ENCODE measurements around the gene ELMO1. TPM values are rescaled to one million over a fixed set of nuclear protein-coding genes. Genes with fewer than 3 reads are reported as not detected.

ELMO1 gene
- total RNA-seq, 1 donor from 2014 or later = 66.1 TPM

DNA sequence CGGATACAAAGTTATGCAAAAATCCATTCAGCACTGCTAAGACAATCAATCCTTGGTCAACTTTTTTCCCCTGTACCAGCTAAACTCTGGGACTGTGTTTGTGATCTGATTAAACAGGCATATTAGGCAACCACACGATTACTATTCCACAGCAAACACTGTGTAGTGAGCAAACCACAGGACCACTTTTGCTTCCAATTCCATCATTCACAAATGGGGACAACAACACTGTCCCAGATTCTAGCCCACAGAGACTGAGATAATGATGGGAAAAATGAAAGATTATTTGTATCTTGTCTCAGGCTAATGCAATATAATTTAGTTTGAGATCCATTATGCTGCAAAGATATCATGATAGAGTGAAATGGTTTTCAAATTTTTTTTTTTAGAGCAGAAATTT lies 560.7 kb downstream of the ELMO1 start:
- no peak overlapping the region for H3K27ac Mint-ChIP-seq
- TF ChIP-seq, protein P1, sequence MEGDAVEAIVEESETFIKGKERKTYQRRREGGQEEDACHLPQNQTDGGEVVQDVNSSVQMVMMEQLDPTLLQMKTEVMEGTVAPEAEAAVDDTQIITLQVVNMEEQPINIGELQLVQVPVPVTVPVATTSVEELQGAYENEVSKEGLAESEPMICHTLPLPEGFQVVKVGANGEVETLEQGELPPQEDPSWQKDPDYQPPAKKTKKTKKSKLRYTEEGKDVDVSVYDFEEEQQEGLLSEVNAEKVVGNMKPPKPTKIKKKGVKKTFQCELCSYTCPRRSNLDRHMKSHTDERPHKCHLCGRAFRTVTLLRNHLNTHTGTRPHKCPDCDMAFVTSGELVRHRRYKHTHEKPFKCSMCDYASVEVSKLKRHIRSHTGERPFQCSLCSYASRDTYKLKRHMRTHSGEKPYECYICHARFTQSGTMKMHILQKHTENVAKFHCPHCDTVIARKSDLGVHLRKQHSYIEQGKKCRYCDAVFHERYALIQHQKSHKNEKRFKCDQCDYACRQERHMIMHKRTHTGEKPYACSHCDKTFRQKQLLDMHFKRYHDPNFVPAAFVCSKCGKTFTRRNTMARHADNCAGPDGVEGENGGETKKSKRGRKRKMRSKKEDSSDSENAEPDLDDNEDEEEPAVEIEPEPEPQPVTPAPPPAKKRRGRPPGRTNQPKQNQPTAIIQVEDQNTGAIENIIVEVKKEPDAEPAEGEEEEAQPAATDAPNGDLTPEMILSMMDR (IDR thresholded peaks at IDR 0.05; ENCODE audit: unreplicated experiment) = no peak
- H3K36me3 Mint-ChIP-seq (ENCODE audit: insufficient read depth) = peaks cover 14% of the 10 kb centered on the region
- no peak overlapping the region for H3K4me3 Mint-ChIP-seq (ENCODE audit: low read depth)
- H3K4me1 Mint-ChIP-seq (ENCODE audit: low read depth) = peaks cover 15% of the 10 kb centered on the region
- H3K9me3 Mint-ChIP-seq (ENCODE audit: low read depth) = no peaks in the 10 kb centered on the region
- DNase-seq (ENCODE audit: low spot score, unreplicated experiment) = no peak
- H3K27me3 Mint-ChIP-seq = no peaks in the 10 kb centered on the region

DNA sequence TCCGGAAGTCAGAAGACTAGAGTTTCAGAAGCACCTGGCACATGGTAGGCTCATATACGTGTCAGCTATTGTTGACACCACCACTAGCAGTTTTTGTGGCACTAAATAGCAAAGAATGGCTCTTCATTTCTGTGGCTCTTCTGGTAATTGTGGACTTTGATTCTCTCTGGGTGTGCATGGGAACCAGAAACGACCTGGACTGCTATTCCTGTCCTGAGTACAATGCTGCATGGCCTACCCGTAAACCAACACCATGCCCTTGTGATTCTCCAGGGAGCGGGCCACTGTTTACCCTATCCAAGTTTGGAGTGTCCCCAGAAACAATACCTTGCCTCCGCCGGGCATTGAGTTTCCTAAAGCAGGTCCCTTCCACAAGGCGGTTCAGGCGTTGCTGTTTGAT lies 561.4 kb downstream of the ELMO1 start:
- no peak for DNase-seq (ENCODE audit: low spot score, unreplicated experiment)
- Mint-ChIP-seq H3K36me3 (ENCODE audit: insufficient read depth) (peaks cover 12% of the 10 kb centered on the region), H3K27me3 (no peaks in the 10 kb centered on the region), H3K9me3 (ENCODE audit: low read depth) (no peaks in the 10 kb centered on the region), H3K4me3 (ENCODE audit: low read depth) (no peak overlapping the region), H3K27ac (peak overlapping the region; percentile 51), H3K4me1 (ENCODE audit: low read depth) (peaks cover 15% of the 10 kb centered on the region)
- TF ChIP-seq, protein P1 (IDR thresholded peaks at IDR 0.05; ENCODE audit: unreplicated experiment) = no peak

DNA sequence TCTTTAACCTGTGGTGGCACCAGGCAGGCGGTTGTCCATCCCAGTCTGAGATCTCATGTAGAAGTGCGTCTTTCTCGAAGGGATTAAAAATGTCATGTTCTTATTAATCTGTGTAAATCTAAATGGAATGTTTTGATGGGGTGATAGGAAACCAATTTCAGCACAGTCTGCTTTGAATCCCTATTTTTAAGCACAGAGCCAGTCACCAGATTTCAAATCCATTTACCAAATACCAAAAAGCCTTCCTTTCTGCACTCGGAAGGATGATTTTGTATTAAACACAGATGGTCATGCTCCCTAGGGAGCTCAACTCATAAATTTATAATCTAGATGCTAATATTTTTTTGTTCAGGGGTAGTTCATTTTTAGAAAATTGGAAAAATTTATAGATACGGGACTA lies 563.8 kb downstream of the ELMO1 start:
- Mint-ChIP-seq H3K27ac (no peak overlapping the region), H3K4me1 (ENCODE audit: low read depth) (peaks cover 26% of the 10 kb centered on the region), H3K9me3 (ENCODE audit: low read depth) (no peaks in the 10 kb centered on the region), H3K36me3 (ENCODE audit: insufficient read depth) (peaks cover 20% of the 10 kb centered on the region), H3K4me3 (ENCODE audit: low read depth) (no peak overlapping the region), H3K27me3 (no peaks in the 10 kb centered on the region)
- DNase-seq (ENCODE audit: low spot score, unreplicated experiment) = no peak
- TF ChIP-seq, protein P1 (IDR thresholded peaks at IDR 0.05; ENCODE audit: unreplicated experiment) = no peak

DNA sequence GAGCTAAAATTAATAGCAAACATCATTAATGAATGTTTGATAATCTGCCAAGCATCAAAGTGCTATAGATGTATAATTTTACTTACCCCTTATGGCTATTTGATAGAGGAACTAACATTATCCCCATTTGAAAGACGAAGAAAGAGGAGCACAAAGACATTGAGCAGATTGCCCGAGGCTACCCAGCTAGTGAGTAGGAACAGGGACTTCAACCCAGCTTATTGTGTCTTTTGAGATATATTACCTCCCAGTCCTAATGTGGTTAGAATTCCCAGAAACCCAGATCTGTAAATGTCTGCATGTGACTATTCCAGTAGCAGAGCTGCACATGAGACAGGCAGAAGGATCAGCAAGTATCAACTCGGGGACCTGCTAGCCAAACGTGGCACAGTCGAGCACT lies 564.3 kb downstream of the ELMO1 start:
- Mint-ChIP-seq H3K27me3 (no peaks in the 10 kb centered on the region), H3K4me1 (ENCODE audit: low read depth) (peaks cover 28% of the 10 kb centered on the region), H3K27ac (no peak overlapping the region), H3K9me3 (ENCODE audit: low read depth) (no peaks in the 10 kb centered on the region), H3K36me3 (ENCODE audit: insufficient read depth) (peaks cover 20% of the 10 kb centered on the region), H3K4me3 (ENCODE audit: low read depth) (no peak overlapping the region)
- no peak for DNase-seq (ENCODE audit: low spot score, unreplicated experiment)
- TF ChIP-seq, protein P1 (IDR thresholded peaks at IDR 0.05; ENCODE audit: unreplicated experiment) = no peak

DNA sequence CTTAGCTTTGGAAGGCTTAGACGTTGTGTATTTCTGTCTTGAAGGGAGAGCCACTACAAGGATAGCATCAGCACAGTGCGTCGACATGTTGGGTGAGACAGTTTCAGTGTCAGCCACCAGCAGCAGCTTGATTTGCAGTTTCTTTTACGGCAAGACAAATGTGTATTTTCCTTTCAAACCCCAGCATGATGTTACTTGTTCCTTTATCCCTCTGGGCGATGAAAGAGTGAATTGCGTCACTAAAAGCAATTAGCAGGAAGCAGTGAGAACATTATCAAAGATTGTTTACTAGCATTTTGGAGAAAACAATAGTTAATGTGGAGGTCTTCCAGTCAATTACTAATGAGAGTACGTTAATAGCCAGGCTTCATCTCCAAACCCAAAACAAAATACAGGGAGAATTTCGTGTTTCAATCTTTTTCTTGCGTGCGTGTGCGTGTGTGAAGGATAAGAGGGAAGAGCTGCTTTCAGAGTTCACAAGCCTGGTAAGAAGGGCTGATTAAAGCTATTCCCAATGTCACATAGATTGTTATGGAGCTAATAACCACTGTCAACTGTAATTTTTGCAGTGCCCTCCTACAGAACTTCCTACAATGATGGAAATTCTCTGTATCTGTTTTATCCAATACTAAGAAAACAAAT lies 567.3 kb downstream of the ELMO1 start:
- Mint-ChIP-seq H3K4me1 (ENCODE audit: low read depth) (peaks cover 29% of the 10 kb centered on the region), H3K27me3 (no peaks in the 10 kb centered on the region), H3K9me3 (ENCODE audit: low read depth) (no peaks in the 10 kb centered on the region), H3K36me3 (ENCODE audit: insufficient read depth) (peaks cover 22% of the 10 kb centered on the region), H3K27ac (no peak overlapping the region), H3K4me3 (ENCODE audit: low read depth) (no peak overlapping the region)
- DNase-seq (ENCODE audit: low spot score, unreplicated experiment) = no peak
- TF ChIP-seq, protein P1 (IDR thresholded peaks at IDR 0.05; ENCODE audit: unreplicated experiment) = no peak
